Measurements from ENCODE around the gene MYO3A.
A peak's percentile ranks its signal among the peaks of the same experiment; 100 is the strongest.
"Not testable (repeated sequence)": the region's sequence is repeated elsewhere in the genome, so short reads cannot be mapped to it uniquely, and the experiment has no call there.

Gene MYO3A

GRCh38 chr10:26095781-26096180, 161.8 kb downstream of the MYO3A start:
- DNase-seq (ENCODE audit: insufficient read length, low spot score) (no peak), FAIRE-seq (no peak)
- TF ChIP-seq, protein P1, sequence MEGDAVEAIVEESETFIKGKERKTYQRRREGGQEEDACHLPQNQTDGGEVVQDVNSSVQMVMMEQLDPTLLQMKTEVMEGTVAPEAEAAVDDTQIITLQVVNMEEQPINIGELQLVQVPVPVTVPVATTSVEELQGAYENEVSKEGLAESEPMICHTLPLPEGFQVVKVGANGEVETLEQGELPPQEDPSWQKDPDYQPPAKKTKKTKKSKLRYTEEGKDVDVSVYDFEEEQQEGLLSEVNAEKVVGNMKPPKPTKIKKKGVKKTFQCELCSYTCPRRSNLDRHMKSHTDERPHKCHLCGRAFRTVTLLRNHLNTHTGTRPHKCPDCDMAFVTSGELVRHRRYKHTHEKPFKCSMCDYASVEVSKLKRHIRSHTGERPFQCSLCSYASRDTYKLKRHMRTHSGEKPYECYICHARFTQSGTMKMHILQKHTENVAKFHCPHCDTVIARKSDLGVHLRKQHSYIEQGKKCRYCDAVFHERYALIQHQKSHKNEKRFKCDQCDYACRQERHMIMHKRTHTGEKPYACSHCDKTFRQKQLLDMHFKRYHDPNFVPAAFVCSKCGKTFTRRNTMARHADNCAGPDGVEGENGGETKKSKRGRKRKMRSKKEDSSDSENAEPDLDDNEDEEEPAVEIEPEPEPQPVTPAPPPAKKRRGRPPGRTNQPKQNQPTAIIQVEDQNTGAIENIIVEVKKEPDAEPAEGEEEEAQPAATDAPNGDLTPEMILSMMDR (IDR thresholded peaks at IDR 0.05; ENCODE audit: insufficient read depth, missing control alignments), result no peak

DNA sequence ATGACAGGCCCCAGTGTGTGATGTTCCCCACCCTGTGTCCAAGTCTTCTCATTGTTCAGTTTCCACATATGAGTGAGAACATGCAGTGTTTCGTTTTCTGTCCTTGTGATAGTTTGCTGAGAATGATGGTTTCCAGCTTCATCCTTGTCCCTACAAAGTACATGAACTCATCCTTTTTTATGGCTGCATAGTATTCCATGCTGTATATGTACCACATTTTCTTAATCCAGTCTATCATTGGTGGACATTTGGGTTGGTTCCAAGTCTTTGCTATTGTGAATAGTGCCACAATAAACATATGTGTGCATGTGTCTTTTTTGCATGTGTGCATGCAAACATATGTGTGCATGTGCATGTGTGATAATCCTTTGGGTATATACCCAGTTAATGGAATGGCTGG, 163.5 kb downstream of the MYO3A start:
- not testable (repeated sequence) for FAIRE-seq; DNase-seq (ENCODE audit: insufficient read length, low spot score)

GRCh38 chr10:26112532-26112931, 178.5 kb downstream of the MYO3A start:
- no peak for DNase-seq (ENCODE audit: insufficient read length, low spot score)
- FAIRE-seq, result no peak
- TF ChIP-seq, protein P1 (IDR thresholded peaks at IDR 0.05; ENCODE audit: insufficient read depth, missing control alignments), result no peak

GRCh38 chr10:26138613-26139012, 204.6 kb downstream of the MYO3A start:
- TF ChIP-seq, protein P1 (IDR thresholded peaks at IDR 0.05; ENCODE audit: insufficient read depth, missing control alignments), result no peak
- no peak for FAIRE-seq
- no peak for DNase-seq (ENCODE audit: insufficient read length, low spot score)

- FAIRE-seq, result no peak
- TF ChIP-seq, protein P1 (IDR thresholded peaks at IDR 0.05; ENCODE audit: insufficient read depth, missing control alignments), result no peak
- no peak for DNase-seq (ENCODE audit: insufficient read length, low spot score)
These were observed 222.0 kb downstream of the MYO3A start for GRCh38 chr10:26156019-26156418.

DNA sequence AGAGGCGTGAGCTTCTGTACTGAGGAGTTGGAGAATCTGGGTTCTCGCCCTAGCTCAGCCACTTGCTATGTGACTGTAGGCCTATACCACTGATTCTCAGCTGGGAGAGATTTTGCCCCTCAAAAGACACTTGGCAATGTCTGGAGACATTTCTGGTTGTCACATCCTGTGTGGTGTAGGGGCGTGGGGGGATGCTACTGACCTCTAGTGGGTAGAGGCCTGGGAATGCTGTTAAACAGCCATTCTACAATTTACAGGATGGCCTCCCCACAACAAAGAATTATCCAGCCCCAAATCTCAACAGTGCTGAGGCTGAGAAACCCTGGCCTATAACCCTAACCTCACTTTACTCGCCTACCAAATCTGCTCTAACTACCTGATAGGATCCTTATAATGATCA, 223.7 kb downstream of the MYO3A start:
- DNase-seq (ENCODE audit: insufficient read length, low spot score), result no peak
- FAIRE-seq, result no peak

DNA sequence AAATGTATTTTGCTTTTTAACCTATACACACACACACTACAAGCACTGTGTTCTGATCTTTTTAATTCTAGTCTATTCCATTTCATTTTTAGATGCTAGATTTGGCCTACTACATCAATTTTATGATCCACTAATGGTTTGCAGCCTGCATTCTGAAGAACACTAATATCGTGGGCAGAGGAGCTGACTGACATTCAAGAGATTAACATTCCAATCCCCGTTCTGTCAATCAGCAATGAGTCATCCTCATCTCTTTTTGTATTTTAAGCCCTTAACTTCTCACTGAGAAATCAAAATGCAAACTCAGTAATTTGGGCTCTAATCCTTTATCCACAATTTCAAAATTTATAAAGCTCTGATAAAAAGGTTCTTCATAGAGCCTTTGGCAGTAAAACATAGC, 235.4 kb downstream of the MYO3A start:
- TF ChIP-seq, protein P1 (IDR thresholded peaks at IDR 0.05; ENCODE audit: insufficient read depth, missing control alignments), result no peak
- DNase-seq (ENCODE audit: insufficient read length, low spot score), result no peak
- FAIRE-seq, result no peak

More for the DNA sequence above, 223.7 kb downstream of the MYO3A start:
- TF ChIP-seq, protein P1 (IDR thresholded peaks at IDR 0.05; ENCODE audit: insufficient read depth, missing control alignments), result peak; percentile 30

DNA sequence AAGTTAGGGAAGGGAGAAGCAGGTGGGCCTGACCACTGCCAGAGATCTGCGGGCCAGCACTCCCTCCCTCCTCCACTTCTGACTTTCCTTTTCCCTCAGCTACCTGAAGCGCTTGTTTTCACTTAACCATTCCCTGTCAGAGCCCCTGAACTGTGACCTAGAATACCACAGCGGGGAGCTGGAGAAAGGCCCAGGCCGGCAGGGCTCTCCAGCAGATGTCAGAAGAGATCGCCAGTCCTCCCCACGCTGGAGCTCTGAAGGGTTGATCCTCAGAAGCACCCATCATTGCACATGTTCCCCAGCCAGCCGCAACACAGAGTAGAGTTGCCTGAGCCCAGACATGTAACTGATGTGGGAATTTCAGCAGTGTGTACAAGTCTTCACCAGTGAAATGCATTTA, 238.1 kb downstream of the MYO3A start:
- DNase-seq (ENCODE audit: insufficient read length, low spot score) (no peak), FAIRE-seq (no peak)
- TF ChIP-seq, protein P1 (IDR thresholded peaks at IDR 0.05; ENCODE audit: insufficient read depth, missing control alignments), result no peak

Measured in D721Med (cell line).